ENCODE results near the gene USP4. TPM values are rescaled to one million over a fixed set of nuclear protein-coding genes. Genes with fewer than 3 reads are reported as not detected.
"Not testable (repeated sequence)": the region's sequence is repeated elsewhere in the genome, so short reads cannot be mapped to it uniquely, and the experiment has no call there.

The USP4 gene
- total RNA-seq, 1 experiment from 2014 or later = 31.7 TPM

DNA sequence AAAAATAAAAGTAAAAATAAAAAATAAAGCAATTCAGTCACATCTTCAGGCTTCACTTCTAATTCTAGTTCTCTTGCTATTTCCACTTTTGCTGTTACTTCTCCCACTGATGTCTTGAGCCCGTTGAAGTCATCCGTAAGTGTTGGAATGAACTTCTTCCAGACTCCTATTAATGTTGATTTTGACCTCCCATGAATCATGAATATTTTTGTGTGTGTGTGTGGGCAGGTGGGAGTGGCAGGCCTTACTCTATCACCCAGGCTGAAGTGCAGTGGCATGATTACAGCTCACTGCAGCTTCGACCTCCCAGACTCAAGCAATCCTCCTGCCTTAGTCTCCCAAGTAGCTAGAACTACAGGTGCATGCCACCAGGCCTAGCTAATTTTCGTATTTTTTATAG is 10.7 kb downstream of the USP4 start:
- Histone ChIP-seq H3K36me3 (ENCODE audit: control insufficient read depth in 1 of 2, insufficient read depth in 2 of 2, low read length in 2 of 2) (peaks cover 39 to 46% of the 10 kb centered on the region in 2 experiments), H4K20me1 (ENCODE audit: insufficient read depth) (no peaks in the 10 kb centered on the region), H3K27ac (ENCODE audit: low read depth, low read length) (no peak overlapping the region), H3K4me2 (ENCODE audit: low read length) (no peak overlapping the region), H3K9me2 (ENCODE audit: insufficient read depth) (no peaks in the 10 kb centered on the region), H3K79me2 (ENCODE audit: insufficient read depth, low read length) (peaks cover 12% of the 10 kb centered on the region; the same call in 1 of the 2 replicates), H3K9me3 (ENCODE audit: control insufficient read depth in 1 of 2, insufficient read depth in 1 of 2, low read depth in 1 of 2, low read length in 2 of 2) (no peaks in the 10 kb centered on the region), H3K4me1 (ENCODE audit: control insufficient read depth in 1 of 2, insufficient read depth in 2 of 2, low read length in 2 of 2) (no peaks in the 10 kb centered on the region), H3K4me3 (replicated peaks in 1 of 2; ENCODE audit: low read depth in 1 of 2, low read length in 2 of 2) (no peak overlapping the region), H2AFZ (ENCODE audit: low read depth, low read length, poor library complexity, severe bottlenecking) (no peak overlapping the region), H3K27me3 (ENCODE audit: insufficient read depth, low read length) (no peaks in the 10 kb centered on the region), H3K9ac (ENCODE audit: low read length) (no peak overlapping the region)
- ChIA-PET RAD21 (ENCODE audit: low non-redundant PET in 1 of 2, low total read pairs in 2 of 2, uncharacterized antibody in 2 of 2, unreplicated experiment in 2 of 2) (no interaction called here), POLR2A (no interaction called here), CTCF (no interaction called here)
- intact Hi-C loops (cut with micrococcal nuclease) = loop anchor here (5.0 kb wide), 1 partner anchor 118 kb away; no protein-coding TSS in a partner anchor
- TF ChIP-seq ZFX (IDR thresholded peaks at IDR 0.05) (no peak), EZH2 (IDR thresholded peaks at IDR 0.05) (no peak), EGR1 (IDR thresholded peaks at IDR 0.05; ENCODE audit: low read depth) (no peak), JUND (IDR thresholded peaks at IDR 0.05) (no peak), CEBPB (IDR thresholded peaks at IDR 0.05; ENCODE audit: low read depth) (no peak), ELF1 (IDR thresholded peaks at IDR 0.05; ENCODE audit: borderline replicate concordance, low read depth) (no peak), CBX3 (IDR thresholded peaks at IDR 0.05; ENCODE audit: low read depth) (no peak), POLR2AphosphoS5 (IDR thresholded peaks at IDR 0.05; ENCODE audit: low read depth, low read length) (no peak), ZNF274 (IDR thresholded peaks at IDR 0.05; ENCODE audit: low read depth, low read length) (no peak), TCF7L2 (IDR thresholded peaks at IDR 0.05; ENCODE audit: borderline replicate concordance, extremely low read depth, insufficient read depth, insufficient read length) (no peak)
- TF ChIP-seq, protein P1, sequence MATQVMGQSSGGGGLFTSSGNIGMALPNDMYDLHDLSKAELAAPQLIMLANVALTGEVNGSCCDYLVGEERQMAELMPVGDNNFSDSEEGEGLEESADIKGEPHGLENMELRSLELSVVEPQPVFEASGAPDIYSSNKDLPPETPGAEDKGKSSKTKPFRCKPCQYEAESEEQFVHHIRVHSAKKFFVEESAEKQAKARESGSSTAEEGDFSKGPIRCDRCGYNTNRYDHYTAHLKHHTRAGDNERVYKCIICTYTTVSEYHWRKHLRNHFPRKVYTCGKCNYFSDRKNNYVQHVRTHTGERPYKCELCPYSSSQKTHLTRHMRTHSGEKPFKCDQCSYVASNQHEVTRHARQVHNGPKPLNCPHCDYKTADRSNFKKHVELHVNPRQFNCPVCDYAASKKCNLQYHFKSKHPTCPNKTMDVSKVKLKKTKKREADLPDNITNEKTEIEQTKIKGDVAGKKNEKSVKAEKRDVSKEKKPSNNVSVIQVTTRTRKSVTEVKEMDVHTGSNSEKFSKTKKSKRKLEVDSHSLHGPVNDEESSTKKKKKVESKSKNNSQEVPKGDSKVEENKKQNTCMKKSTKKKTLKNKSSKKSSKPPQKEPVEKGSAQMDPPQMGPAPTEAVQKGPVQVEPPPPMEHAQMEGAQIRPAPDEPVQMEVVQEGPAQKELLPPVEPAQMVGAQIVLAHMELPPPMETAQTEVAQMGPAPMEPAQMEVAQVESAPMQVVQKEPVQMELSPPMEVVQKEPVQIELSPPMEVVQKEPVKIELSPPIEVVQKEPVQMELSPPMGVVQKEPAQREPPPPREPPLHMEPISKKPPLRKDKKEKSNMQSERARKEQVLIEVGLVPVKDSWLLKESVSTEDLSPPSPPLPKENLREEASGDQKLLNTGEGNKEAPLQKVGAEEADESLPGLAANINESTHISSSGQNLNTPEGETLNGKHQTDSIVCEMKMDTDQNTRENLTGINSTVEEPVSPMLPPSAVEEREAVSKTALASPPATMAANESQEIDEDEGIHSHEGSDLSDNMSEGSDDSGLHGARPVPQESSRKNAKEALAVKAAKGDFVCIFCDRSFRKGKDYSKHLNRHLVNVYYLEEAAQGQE (IDR thresholded peaks at IDR 0.05; ENCODE audit: low read depth) = no peak
- TF ChIP-seq, protein P2, sequence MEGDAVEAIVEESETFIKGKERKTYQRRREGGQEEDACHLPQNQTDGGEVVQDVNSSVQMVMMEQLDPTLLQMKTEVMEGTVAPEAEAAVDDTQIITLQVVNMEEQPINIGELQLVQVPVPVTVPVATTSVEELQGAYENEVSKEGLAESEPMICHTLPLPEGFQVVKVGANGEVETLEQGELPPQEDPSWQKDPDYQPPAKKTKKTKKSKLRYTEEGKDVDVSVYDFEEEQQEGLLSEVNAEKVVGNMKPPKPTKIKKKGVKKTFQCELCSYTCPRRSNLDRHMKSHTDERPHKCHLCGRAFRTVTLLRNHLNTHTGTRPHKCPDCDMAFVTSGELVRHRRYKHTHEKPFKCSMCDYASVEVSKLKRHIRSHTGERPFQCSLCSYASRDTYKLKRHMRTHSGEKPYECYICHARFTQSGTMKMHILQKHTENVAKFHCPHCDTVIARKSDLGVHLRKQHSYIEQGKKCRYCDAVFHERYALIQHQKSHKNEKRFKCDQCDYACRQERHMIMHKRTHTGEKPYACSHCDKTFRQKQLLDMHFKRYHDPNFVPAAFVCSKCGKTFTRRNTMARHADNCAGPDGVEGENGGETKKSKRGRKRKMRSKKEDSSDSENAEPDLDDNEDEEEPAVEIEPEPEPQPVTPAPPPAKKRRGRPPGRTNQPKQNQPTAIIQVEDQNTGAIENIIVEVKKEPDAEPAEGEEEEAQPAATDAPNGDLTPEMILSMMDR (IDR thresholded peaks at IDR 0.05 in 2 of 3, conservative IDR thresholded peaks at IDR 0.05 in 1 of 3; ENCODE audit: borderline replicate concordance in 1 of 3, insufficient read depth in 1 of 3, low read depth in 2 of 3, low read length in 2 of 3) = no peak
- DNase-seq (ENCODE audit: low read depth, low spot score) (no peak), ATAC-seq (no peak)
- BruUV-seq (replicated peaks) = no TSS peak

DNA sequence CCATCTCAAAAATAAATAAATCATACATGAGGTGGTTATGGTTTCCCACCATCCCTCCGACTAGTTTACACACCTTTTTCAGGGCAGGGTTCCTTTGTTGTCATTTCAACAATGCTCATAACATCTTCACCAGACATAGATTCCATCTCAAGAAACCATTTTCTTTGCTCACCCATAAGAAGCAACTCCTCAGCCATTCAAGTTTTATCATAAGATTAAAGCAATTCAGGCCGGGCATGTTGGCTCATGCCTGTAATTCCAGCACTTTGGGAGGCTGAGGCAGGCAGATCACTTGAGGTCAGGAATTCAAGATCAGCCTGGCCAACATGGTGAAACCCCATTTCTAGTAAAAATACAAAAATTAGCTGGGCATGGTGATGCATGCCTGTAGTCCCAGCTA is 11.5 kb downstream of the USP4 start:
- ATAC-seq; POLR2A ChIA-PET; RAD21 ChIA-PET (ENCODE audit: low non-redundant PET in 1 of 2, low total read pairs in 2 of 2, uncharacterized antibody in 2 of 2, unreplicated experiment in 2 of 2); BruUV-seq (replicated peaks); DNase-seq (ENCODE audit: low read depth, low spot score); H3K9me3 ChIP-seq (ENCODE audit: control insufficient read depth in 1 of 2, insufficient read depth in 1 of 2, low read depth in 1 of 2, low read length in 2 of 2); CTCF ChIA-PET; H3K27ac ChIP-seq (ENCODE audit: low read depth, low read length); H3K9ac ChIP-seq (ENCODE audit: low read length); H3K27me3 ChIP-seq (ENCODE audit: insufficient read depth, low read length); H3K9me2 ChIP-seq (ENCODE audit: insufficient read depth); H3K4me1 ChIP-seq (ENCODE audit: control insufficient read depth in 1 of 2, insufficient read depth in 2 of 2, low read length in 2 of 2); H3K4me2 ChIP-seq (ENCODE audit: low read length); H3K4me3 ChIP-seq (replicated peaks in 1 of 2; ENCODE audit: low read depth in 1 of 2, low read length in 2 of 2); H4K20me1 ChIP-seq (ENCODE audit: insufficient read depth); H2AFZ ChIP-seq (ENCODE audit: low read depth, low read length, poor library complexity, severe bottlenecking): not testable (repeated sequence)
- H3K79me2 ChIP-seq (ENCODE audit: insufficient read depth, low read length) = peaks cover 14% of the 10 kb centered on the region; the same call in 1 of the 2 replicates
- intact Hi-C loops (cut with micrococcal nuclease) = loop anchor here (5.0 kb wide), 1 partner anchor 119 kb away; no protein-coding TSS in a partner anchor
- H3K36me3 ChIP-seq (ENCODE audit: control insufficient read depth in 1 of 2, insufficient read depth in 2 of 2, low read length in 2 of 2) = peaks cover 34 to 42% of the 10 kb centered on the region in 2 experiments
